ENCODE data around the gene INPP5J. TPM values are rescaled to one million over a fixed set of nuclear protein-coding genes. Genes with fewer than 3 reads are reported as not detected.
A peak's percentile ranks its signal among the peaks of the same experiment; 100 is the strongest.
"Not testable (repeated sequence)": the region's sequence is repeated elsewhere in the genome, so short reads cannot be mapped to it uniquely, and the experiment has no call there.

INPP5J gene
- total RNA-seq, 1 experiment from 2014 or later: 4.6 TPM

DNA sequence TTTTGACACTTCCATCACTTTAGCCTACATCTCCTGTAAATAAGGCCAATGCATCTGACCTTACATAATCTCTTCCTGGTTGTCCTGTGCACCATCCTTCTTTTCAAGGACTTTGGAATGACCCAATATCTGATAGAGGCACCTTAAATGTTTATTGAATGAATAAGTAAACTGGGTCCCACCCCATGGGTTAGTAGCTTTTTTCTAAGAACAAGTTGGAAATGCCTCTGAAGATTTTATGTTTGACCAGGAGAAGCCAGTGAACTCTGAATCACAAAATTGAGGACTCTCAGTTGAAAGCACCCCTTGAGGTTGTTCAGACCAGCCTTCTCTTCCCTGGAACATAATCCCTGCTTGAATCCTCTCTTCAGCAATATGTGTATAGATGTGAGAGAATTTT is 38.6 kb downstream of the INPP5J start:
- ChIA-PET CTCF (no interaction called here), POLR2A (ENCODE audit: low non-redundant PET) (no interaction called here)
- Histone ChIP-seq H3K9me3 (ENCODE audit: low read depth, low read length, poor library complexity, severe bottlenecking) (no peaks in the 10 kb centered on the region), H3K27ac (ENCODE audit: low read depth, low read length, poor library complexity, severe bottlenecking) (no peak overlapping the region), H3K4me1 (ENCODE audit: insufficient read depth, low read length, poor library complexity, severe bottlenecking) (peaks cover 10% of the 10 kb centered on the region), H3K4me3 (ENCODE audit: low read depth, low read length, poor library complexity, severe bottlenecking) (peak overlapping the region; percentile 86), H3K36me3 (ENCODE audit: insufficient read depth, low read length, poor library complexity, severe bottlenecking) (peaks cover 3% of the 10 kb centered on the region), H3K27me3 (replicated peaks; ENCODE audit: insufficient read depth, low read depth, low read length, poor library complexity) (no peaks in the 10 kb centered on the region)
- BruUV-seq (replicated peaks): no TSS peak
- intact Hi-C loops (cut with micrococcal nuclease; ENCODE audit: unreplicated experiment): no loop called here
- TF ChIP-seq, protein P1, sequence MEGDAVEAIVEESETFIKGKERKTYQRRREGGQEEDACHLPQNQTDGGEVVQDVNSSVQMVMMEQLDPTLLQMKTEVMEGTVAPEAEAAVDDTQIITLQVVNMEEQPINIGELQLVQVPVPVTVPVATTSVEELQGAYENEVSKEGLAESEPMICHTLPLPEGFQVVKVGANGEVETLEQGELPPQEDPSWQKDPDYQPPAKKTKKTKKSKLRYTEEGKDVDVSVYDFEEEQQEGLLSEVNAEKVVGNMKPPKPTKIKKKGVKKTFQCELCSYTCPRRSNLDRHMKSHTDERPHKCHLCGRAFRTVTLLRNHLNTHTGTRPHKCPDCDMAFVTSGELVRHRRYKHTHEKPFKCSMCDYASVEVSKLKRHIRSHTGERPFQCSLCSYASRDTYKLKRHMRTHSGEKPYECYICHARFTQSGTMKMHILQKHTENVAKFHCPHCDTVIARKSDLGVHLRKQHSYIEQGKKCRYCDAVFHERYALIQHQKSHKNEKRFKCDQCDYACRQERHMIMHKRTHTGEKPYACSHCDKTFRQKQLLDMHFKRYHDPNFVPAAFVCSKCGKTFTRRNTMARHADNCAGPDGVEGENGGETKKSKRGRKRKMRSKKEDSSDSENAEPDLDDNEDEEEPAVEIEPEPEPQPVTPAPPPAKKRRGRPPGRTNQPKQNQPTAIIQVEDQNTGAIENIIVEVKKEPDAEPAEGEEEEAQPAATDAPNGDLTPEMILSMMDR (conservative IDR thresholded peaks at IDR 0.05; ENCODE audit: low read depth, low read length): no peak
- no peak for TF ChIP-seq EZH2 (IDR thresholded peaks at IDR 0.05; ENCODE audit: borderline replicate concordance, low read depth, low read length, poor library complexity, severe bottlenecking)
- DNase-seq (ENCODE audit: low spot score): no peak

DNA sequence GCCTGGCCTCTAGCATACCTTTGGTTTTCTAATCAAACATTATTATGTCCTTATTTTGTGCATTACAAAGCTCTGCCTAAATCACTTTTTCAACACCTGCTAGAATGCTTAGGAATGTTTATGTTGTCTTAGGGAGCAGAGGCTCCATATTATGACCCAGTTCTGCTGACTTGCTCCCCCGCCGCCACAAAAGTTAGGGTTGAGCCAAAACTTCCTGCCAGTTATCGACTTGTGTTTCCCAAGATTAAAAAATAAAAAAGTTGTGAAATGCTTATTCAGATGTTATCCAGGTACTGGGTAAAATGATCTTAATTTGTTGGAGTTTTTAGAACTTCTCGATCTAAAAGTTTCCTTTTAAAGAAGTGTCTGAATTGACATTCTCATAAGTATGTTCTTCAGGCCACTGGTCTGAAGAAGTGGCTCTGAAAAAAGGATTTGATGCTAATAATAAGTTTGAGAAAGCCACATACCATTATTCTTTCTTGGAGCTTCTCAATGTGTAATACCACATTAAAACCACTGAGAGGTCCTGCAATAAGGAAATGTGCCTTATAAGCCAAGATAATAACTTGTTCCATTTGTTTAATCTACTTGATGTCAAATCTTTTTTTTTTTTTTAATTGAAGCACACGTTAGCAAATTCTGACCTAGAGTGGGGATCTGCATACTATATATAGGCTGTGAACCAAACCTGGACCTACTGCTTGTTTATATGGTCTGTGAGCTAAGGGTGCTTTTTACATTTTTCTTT is 39.4 kb downstream of the INPP5J start:
- peaks cover 3% of the 10 kb centered on the region for H3K36me3 ChIP-seq (ENCODE audit: insufficient read depth, low read length, poor library complexity, severe bottlenecking)
- no peak overlapping the region for H3K4me3 ChIP-seq (ENCODE audit: low read depth, low read length, poor library complexity, severe bottlenecking)
- DNase-seq (ENCODE audit: low spot score): no peak
- TF ChIP-seq, protein P1 (conservative IDR thresholded peaks at IDR 0.05; ENCODE audit: low read depth, low read length): no peak
- no peak for TF ChIP-seq EZH2 (IDR thresholded peaks at IDR 0.05; ENCODE audit: borderline replicate concordance, low read depth, low read length, poor library complexity, severe bottlenecking)
- H3K4me1 ChIP-seq (ENCODE audit: insufficient read depth, low read length, poor library complexity, severe bottlenecking): peaks cover 10% of the 10 kb centered on the region
- no peaks in the 10 kb centered on the region for H3K9me3 ChIP-seq (ENCODE audit: low read depth, low read length, poor library complexity, severe bottlenecking)
- H3K27me3 ChIP-seq (replicated peaks; ENCODE audit: insufficient read depth, low read depth, low read length, poor library complexity): no peaks in the 10 kb centered on the region
- CTCF ChIA-PET: interaction anchor here (0.7 kb wide), 2 partner anchors 219 to 321 kb away, joined by 3 to 4 read pairs; no protein-coding TSS in a partner anchor
- intact Hi-C loops (cut with micrococcal nuclease; ENCODE audit: unreplicated experiment): no loop called here
- no TSS peak for BruUV-seq (replicated peaks)
- no peak overlapping the region for H3K27ac ChIP-seq (ENCODE audit: low read depth, low read length, poor library complexity, severe bottlenecking)
- POLR2A ChIA-PET (ENCODE audit: low non-redundant PET): no interaction called here

GRCh38 chr22:31170971-31171370 is 48.2 kb downstream of the INPP5J start:
- no peak for TF ChIP-seq EZH2 (IDR thresholded peaks at IDR 0.05; ENCODE audit: borderline replicate concordance, low read depth, low read length, poor library complexity, severe bottlenecking)
- TF ChIP-seq, protein P1 (conservative IDR thresholded peaks at IDR 0.05; ENCODE audit: low read depth, low read length): no peak
- H3K4me1 ChIP-seq (ENCODE audit: insufficient read depth, low read length, poor library complexity, severe bottlenecking): peaks cover 3% of the 10 kb centered on the region
- H3K4me3 ChIP-seq (ENCODE audit: low read depth, low read length, poor library complexity, severe bottlenecking): no peak overlapping the region
- BruUV-seq (replicated peaks): no TSS peak
- H3K27me3 ChIP-seq (replicated peaks; ENCODE audit: insufficient read depth, low read depth, low read length, poor library complexity): no peaks in the 10 kb centered on the region
- H3K27ac ChIP-seq (ENCODE audit: low read depth, low read length, poor library complexity, severe bottlenecking): no peak overlapping the region
- peaks cover 6% of the 10 kb centered on the region for H3K36me3 ChIP-seq (ENCODE audit: insufficient read depth, low read length, poor library complexity, severe bottlenecking)
- POLR2A ChIA-PET (ENCODE audit: low non-redundant PET): no interaction called here
- H3K9me3 ChIP-seq (ENCODE audit: low read depth, low read length, poor library complexity, severe bottlenecking): no peaks in the 10 kb centered on the region
- CTCF ChIA-PET: no interaction called here
- intact Hi-C loops (cut with micrococcal nuclease; ENCODE audit: unreplicated experiment): no loop called here
- DNase-seq (ENCODE audit: low spot score): no peak

DNA sequence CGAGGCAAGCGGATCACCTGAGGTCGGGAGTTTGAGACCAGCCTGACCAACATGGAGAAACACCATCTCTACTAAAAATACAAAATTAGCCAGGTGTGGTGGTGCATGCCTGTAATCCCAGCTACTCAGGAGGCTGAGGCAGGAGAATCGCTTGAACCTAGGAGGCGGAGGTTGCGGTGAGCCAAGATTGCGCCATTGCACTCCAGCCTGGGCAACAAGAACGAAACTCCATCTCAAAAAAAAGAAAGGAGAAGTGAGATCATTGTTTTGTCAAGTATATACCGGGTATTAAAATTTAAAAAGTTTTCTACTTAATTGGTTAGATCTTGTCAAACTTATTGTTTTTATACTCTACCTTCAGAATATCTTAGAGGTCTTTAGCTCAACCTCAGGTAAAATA is 49.0 kb downstream of the INPP5J start:
- DNase-seq (ENCODE audit: low spot score); H3K4me3 ChIP-seq (ENCODE audit: low read depth, low read length, poor library complexity, severe bottlenecking); intact Hi-C loops (cut with micrococcal nuclease; ENCODE audit: unreplicated experiment); H3K9me3 ChIP-seq (ENCODE audit: low read depth, low read length, poor library complexity, severe bottlenecking); H3K36me3 ChIP-seq (ENCODE audit: insufficient read depth, low read length, poor library complexity, severe bottlenecking); BruUV-seq (replicated peaks); POLR2A ChIA-PET (ENCODE audit: low non-redundant PET); H3K27me3 ChIP-seq (replicated peaks; ENCODE audit: insufficient read depth, low read depth, low read length, poor library complexity); CTCF ChIA-PET; H3K27ac ChIP-seq (ENCODE audit: low read depth, low read length, poor library complexity, severe bottlenecking); H3K4me1 ChIP-seq (ENCODE audit: insufficient read depth, low read length, poor library complexity, severe bottlenecking): not testable (repeated sequence)

All from A673 (cell line).